Parathyroid adenoma (tissue), 2 donors: Measurements from ENCODE around the gene ABCC3.

Experiments used
- H2AFZ ChIP-seq: fragments of 300-600 bp; sonication (generic); one replicate; pipeline ENCODE4 v1.7.0; 2017; ENCODE audit warnings: antibody characterized with exemption, mild to moderate bottlenecking
- H3K27ac ChIP-seq: fragments of 300-600 bp; sonication (generic); one replicate; pipeline ENCODE4 v1.7.0; 2017
- H3K27me3 ChIP-seq: fragments of 300-600 bp; sonication (generic); one replicate; pipeline ENCODE4 v1.7.0; 2017; ENCODE audit warnings: low read length; ENCODE audit not compliant: control insufficient read depth, insufficient read depth
- H3K36me3 ChIP-seq: fragments of 300-600 bp; sonication (generic); one replicate; pipeline ENCODE4 v1.7.0; 2017; ENCODE audit warnings: low read length; ENCODE audit not compliant: control insufficient read depth, insufficient read depth
- H3K4me1 ChIP-seq: fragments of 300-600 bp; sonication (generic); one replicate; pipeline ENCODE4 v1.7.0; 2017; ENCODE audit warnings: control low read depth
- H3K4me2 ChIP-seq: fragments of 300-600 bp; sonication (generic); one replicate; pipeline ENCODE4 v1.7.0; 2017; ENCODE audit warnings: low read length
- H3K4me3 ChIP-seq: fragments of 300-600 bp; sonication (generic); one replicate; pipeline ENCODE4 v1.7.0; 2017; ENCODE audit warnings: low read depth, low read length
- H3K79me2 ChIP-seq: fragments of 300-600 bp; sonication (generic); one replicate; pipeline ENCODE4 v1.7.0; 2017; ENCODE audit warnings: control low read depth
- H3K9ac ChIP-seq: fragments of 300-600 bp; sonication (generic); one replicate; pipeline ENCODE4 v1.7.0; 2017; ENCODE audit warnings: mild to moderate bottlenecking
- H3K9me3 ChIP-seq: fragments of 300-600 bp; sonication (generic); one replicate; pipeline ENCODE4 v1.7.0; 2017; ENCODE audit warnings: low read length; ENCODE audit not compliant: control insufficient read depth
- CTCF ChIP-seq: fragments of 300-600 bp; sonication (generic); IDR thresholded peaks from one replicate; pipeline ENCODE4 v1.7.0; 2017; ENCODE audit warnings: antibody characterized with exemption, mild to moderate bottlenecking
- donor health status: primary hyperparathyroidism.

The ABCC3 gene

GRCh38 chr17:50691550-50692447 lies 57.1 kb downstream of the ABCC3 start:
- H3K4me3 ChIP-seq = no peak overlapping the region
- H2AFZ ChIP-seq = no peak overlapping the region
- TF ChIP-seq CTCF = no peak
- H3K9me3 ChIP-seq = no peaks in the 10 kb centered on the region
- H3K4me2 ChIP-seq = no peak overlapping the region
- peak overlapping the region; percentile 71 for H3K27ac ChIP-seq
- peaks cover 21% of the 10 kb centered on the region for H3K4me1 ChIP-seq
- no peaks in the 10 kb centered on the region for H3K79me2 ChIP-seq
- H3K36me3 ChIP-seq = no peaks in the 10 kb centered on the region
- H3K9ac ChIP-seq = no peak overlapping the region
- H3K27me3 ChIP-seq = no peaks in the 10 kb centered on the region

GRCh38 chr17:50692448-50693035 lies 57.9 kb downstream of the ABCC3 start:
- no peak overlapping the region for H3K4me2 ChIP-seq
- H3K9me3 ChIP-seq = no peaks in the 10 kb centered on the region
- no peaks in the 10 kb centered on the region for H3K79me2 ChIP-seq
- H3K4me1 ChIP-seq = peaks cover 21% of the 10 kb centered on the region
- H3K9ac ChIP-seq = no peak overlapping the region
- H3K4me3 ChIP-seq = no peak overlapping the region
- peak overlapping the region; percentile 71 for H3K27ac ChIP-seq
- H2AFZ ChIP-seq = no peak overlapping the region
- no peaks in the 10 kb centered on the region for H3K27me3 ChIP-seq
- TF ChIP-seq CTCF = no peak
- H3K36me3 ChIP-seq = no peaks in the 10 kb centered on the region

DNA sequence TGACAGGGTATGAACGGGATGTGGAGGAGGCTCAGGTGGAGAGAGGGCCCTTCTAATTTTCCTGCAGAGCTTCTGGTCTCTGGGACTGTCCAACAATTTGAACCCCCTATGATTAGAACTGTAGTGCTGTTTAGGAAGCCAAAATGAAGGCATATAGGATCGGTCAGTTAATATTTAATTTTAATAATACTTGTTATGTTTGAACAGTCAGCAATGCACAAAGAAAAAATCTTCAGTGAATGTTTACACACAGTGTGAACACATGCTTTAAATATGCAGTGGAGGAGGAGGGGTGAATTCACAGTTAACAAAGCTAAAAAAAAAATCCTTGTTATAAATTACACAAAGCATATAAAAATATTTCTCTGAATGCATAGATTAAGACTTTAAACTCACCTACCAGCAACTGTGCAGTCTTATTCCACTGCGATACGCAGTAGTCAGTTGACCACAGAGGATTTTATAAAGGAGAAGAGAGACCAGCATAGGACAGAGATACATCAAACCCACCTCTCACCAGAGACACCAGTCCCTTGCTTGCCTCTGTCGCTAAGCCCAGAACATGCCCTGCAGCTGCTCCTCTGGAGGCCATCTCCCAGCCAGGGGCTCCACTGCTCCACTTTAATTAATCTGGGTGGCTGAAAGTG lies 58.5 kb downstream of the ABCC3 start:
- peaks cover 21% of the 10 kb centered on the region for H3K4me1 ChIP-seq
- H3K27me3 ChIP-seq = no peaks in the 10 kb centered on the region
- no peak overlapping the region for H3K4me2 ChIP-seq
- H3K79me2 ChIP-seq = no peaks in the 10 kb centered on the region
- no peak overlapping the region for H3K9ac ChIP-seq
- H3K9me3 ChIP-seq = no peaks in the 10 kb centered on the region
- no peak for TF ChIP-seq CTCF
- H2AFZ ChIP-seq = no peak overlapping the region
- H3K4me3 ChIP-seq = no peak overlapping the region
- H3K27ac ChIP-seq = no peak overlapping the region
- no peaks in the 10 kb centered on the region for H3K36me3 ChIP-seq

- H3K27me3 ChIP-seq = no peaks in the 10 kb centered on the region
- no peak for TF ChIP-seq CTCF
These were observed 61.7 kb downstream of the ABCC3 start for GRCh38 chr17:50696365-50696879.

More at GRCh38 chr17:50696365-50696879, 61.7 kb downstream of the ABCC3 start:
- Histone ChIP-seq H3K4me3 (no peak overlapping the region), H3K9me3 (no peaks in the 10 kb centered on the region), H3K4me2 (no peak overlapping the region), H3K4me1 (peaks cover 14% of the 10 kb centered on the region), H2AFZ (no peak overlapping the region), H3K9ac (no peak overlapping the region), H3K27ac (no peak overlapping the region), H3K79me2 (no peaks in the 10 kb centered on the region), H3K36me3 (no peaks in the 10 kb centered on the region)
